ENCODE results near the gene OCA2.
"Not testable (repeated sequence)": the region's sequence is repeated elsewhere in the genome, so short reads cannot be mapped to it uniquely, and the experiment has no call there.

Gene OCA2

DNA sequence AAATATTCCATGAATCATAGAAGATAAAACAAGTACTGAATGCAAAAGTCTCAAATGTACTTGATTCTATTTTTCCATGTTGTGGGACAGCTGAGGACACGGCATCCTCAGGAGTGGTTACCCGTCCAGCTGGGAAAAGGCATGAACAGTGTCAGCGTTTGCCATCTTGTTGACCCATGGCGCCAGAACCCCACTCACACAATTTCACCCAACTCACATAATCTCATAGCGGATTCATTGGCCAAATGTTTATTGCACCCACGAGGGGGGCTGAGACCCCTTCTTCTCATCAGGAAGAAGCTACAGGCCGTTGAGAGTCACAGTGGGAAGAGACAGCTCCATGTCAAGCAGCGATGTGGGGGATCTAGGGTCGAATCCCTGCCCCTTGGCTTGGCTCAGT is 72.9 kb downstream of the OCA2 start:
- H3K4me3 ChIP-seq (ENCODE audit: low read depth, low read length), result no peak overlapping the region

GRCh38 chr15:28025413-28025812 is 73.7 kb downstream of the OCA2 start:
- H3K4me3 ChIP-seq (ENCODE audit: low read depth, low read length), result no peak overlapping the region

DNA sequence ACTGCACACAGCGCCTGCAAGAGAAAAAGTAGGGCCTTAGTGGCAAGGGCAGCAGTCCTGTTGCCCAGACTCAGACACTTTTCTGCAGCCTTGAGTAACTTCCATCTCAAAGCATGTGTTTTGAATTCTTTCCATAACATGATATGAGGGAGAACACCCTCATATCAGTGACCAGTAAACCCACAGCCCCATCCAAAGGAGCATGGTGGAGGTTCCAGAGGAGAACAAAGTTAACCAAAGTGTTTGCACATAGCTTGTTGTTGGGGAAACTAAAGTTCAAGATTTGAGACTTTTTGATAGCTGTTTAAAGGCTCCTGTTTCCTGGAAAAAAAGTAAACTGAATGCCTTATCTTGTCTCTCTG is 74.2 kb downstream of the OCA2 start:
- H3K4me3 ChIP-seq (ENCODE audit: low read depth, low read length), result no peak overlapping the region

DNA sequence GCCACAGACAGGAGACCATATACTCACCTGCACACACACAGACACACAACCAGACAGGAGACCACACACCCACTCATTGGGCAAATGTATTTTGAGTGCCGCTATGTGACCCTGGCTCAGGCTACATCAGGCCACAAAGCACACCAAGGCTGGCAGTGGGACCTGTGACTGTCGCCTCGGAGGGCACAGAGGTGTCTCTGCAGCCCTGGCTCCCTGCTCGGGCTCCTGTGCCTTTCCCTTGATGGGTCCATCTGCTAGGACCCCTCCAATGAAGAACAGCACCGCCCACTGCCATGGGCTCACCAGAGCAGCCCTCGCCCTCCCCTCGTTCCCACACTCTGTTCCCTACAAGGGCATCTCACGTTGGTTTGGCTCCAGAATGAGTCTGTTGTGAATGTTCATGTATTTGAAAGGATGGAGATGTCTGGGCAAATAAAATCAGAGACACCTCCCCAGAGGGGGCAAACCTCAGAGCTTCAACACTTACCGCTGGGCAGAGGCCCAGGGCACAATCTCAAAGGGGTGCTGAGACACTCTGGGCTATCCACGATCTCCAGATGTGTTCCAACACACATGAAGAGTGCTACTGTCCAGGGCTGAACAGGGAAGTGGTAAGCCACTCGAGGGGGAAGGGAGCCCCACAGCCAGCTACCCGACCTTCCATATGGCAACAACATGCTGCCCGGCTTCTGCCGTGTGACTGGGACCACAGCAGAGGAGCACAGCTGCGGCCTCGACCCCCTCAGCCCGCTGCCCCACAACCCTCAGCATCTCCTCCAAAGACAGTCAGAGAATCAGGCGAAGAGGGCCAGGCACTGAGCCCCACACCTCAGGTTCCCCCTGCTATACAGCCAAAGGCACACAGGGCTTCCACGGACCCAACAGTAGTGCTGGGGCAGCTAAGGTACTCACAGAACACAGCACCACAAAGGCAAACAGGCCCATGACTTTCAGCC is 74.9 kb downstream of the OCA2 start:
- no peak overlapping the region for H3K4me3 ChIP-seq (ENCODE audit: low read depth, low read length)

GRCh38 chr15:28023422-28023821 is 75.7 kb downstream of the OCA2 start:
- no peak overlapping the region for H3K4me3 ChIP-seq (ENCODE audit: low read depth, low read length)

GRCh38 chr15:28022961-28023360 is 76.2 kb downstream of the OCA2 start:
- no peak overlapping the region for H3K4me3 ChIP-seq (ENCODE audit: low read depth, low read length)

DNA sequence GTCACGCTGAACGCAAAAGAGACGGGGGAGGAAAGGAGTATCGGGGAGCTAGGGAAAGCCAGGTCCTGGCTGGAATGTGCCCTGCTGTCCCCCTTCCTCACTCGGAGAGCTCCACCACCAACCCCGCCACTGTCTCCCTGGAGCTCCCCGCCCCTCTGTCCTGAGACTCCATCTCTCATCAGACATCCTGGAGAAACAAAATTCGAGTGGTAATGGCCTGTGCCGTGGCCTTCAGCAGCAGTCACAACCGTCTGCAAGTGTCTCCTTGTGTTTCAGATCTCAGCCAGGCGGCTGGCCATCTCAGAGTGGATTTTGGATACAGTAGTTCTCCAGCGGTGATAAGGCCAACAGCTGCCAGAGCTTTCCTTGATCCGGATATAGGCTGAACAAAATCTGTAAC is 76.9 kb downstream of the OCA2 start:
- no peak overlapping the region for H3K4me3 ChIP-seq (ENCODE audit: low read depth, low read length)

- no peak overlapping the region for H3K4me3 ChIP-seq (ENCODE audit: low read depth, low read length)
Observed at GRCh38 chr15:28021281-28022039, 77.7 kb downstream of the OCA2 start.

DNA sequence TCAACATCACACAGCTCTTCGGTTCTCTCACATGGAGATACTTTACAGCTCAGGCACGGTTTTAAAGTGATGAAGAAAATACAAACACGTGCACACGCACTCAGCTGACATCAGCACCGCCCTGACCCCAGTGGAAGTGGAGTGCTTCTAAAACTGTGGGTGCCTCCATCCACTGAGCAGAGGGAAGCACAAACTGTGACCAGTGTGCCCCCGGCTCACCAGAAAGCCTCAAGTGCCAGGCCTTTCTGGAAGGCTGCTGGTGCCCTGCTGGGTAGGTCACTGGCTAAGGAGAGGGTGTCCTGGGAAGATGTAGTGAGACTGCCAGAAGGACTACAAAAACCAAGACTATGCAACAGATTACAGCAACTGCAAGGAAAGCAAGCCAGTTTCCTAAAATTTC is 78.5 kb downstream of the OCA2 start:
- H3K4me3 ChIP-seq (ENCODE audit: low read depth, low read length), result no peak overlapping the region

- H3K4me3 ChIP-seq (ENCODE audit: low read depth, low read length), result no peak overlapping the region
Observed at GRCh38 chr15:28019594-28020309, 79.4 kb downstream of the OCA2 start.

- no peak overlapping the region for H3K4me3 ChIP-seq (ENCODE audit: low read depth, low read length)
Observed at GRCh38 chr15:28018291-28019044, 80.6 kb downstream of the OCA2 start.

- H3K4me3 ChIP-seq (ENCODE audit: low read depth, low read length), result no peak overlapping the region
Observed at GRCh38 chr15:28017423-28017924, 81.6 kb downstream of the OCA2 start.

GRCh38 chr15:28015855-28016254 is 83.3 kb downstream of the OCA2 start:
- H3K4me3 ChIP-seq (ENCODE audit: low read depth, low read length), result no peak overlapping the region

- H3K4me3 ChIP-seq (ENCODE audit: low read depth, low read length), result no peak overlapping the region
Observed at GRCh38 chr15:28014623-28015200, 84.4 kb downstream of the OCA2 start.

GRCh38 chr15:28013976-28014375 is 85.1 kb downstream of the OCA2 start:
- no peak overlapping the region for H3K4me3 ChIP-seq (ENCODE audit: low read depth, low read length)

DNA sequence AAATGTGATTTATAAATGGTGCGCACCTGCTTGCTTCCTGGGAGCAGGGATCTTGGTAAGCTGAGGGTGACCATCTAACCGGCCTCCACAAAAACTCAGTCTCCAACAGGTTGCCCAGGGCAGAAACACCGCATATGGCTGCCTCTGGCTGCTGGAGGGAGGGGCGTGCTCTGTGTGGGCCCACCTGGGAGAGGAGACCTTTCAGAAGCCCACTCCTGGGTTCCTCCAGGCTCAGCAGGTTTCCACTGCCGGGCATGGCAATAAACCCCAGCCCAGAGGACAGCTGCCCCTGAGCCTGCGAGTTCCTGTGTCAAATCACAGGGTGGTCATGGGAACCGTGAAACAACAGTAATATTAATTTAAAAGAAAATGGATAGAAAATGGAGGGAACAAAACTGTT is 85.6 kb downstream of the OCA2 start:
- no peak overlapping the region for H3K4me3 ChIP-seq (ENCODE audit: low read depth, low read length)

DNA sequence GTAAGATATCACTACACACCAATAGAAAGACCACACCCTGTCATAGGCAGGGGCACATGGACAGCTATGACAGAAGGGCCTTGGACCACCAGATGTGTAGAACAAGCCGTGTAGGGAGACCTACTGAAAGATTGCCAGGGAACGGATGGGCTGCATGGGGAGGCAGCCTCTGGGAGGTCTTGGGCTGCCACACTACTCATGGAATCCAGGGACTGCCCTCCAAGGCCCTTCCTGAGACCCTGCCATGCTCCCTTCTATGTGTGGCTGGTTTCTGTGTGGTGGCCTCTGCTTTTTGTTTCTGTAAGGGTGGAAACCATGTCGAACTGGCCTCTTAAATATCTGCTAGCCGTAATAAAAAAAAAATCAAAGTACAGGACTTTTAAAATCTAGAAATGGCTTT is 86.9 kb downstream of the OCA2 start:
- H3K4me3 ChIP-seq (ENCODE audit: low read depth, low read length), result no peak overlapping the region

GRCh38 chr15:28008175-28008574 is 90.9 kb downstream of the OCA2 start:
- not testable (repeated sequence) for H3K4me3 ChIP-seq (ENCODE audit: low read depth, low read length)

- H3K4me3 ChIP-seq (ENCODE audit: low read depth, low read length), result no peak overlapping the region
Observed at GRCh38 chr15:28006116-28006905, 92.8 kb downstream of the OCA2 start.
